HG02588 (cell line): ENCODE results near the gene TM9SF4.
"Not testable (repeated sequence)": the region's sequence is repeated elsewhere in the genome, so short reads cannot be mapped to it uniquely, and the experiment has no call there.

Source experiments
- ATAC-seq: cut with Tn5 transposase; IDR thresholded peaks from one replicate; pipeline ENCODE4 v1.9.1; 2021; ENCODE audit warnings: mild to moderate bottlenecking, moderate library complexity; ENCODE audit not compliant: unreplicated experiment

The TM9SF4 gene

DNA sequence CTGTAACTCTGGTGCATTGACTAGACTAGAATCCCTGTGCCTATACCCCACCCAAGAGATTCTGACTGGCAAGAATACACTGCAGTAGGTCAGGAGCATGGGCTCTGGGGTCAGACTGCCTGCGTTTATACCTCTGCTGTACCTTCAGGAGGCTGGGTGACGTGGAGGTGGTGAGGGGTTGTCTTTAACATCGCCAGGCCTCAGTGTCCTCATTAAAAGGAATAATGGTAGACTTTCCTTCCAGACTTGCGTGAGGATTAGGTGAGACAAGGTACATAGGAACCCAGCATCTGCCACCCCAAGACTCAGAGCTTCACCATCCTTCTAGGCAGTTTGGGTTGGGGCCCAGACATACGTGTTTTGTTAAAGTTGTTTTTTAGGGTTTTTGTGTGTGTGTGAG lies 44.3 kb downstream of the TM9SF4 start:
- no peak for ATAC-seq

GRCh38 chr20:32155017-32155981 lies 45.8 kb downstream of the TM9SF4 start:
- ATAC-seq, result no peak

- ATAC-seq, result no peak
Observed at GRCh38 chr20:32157611-32158010, 48.1 kb downstream of the TM9SF4 start.

DNA sequence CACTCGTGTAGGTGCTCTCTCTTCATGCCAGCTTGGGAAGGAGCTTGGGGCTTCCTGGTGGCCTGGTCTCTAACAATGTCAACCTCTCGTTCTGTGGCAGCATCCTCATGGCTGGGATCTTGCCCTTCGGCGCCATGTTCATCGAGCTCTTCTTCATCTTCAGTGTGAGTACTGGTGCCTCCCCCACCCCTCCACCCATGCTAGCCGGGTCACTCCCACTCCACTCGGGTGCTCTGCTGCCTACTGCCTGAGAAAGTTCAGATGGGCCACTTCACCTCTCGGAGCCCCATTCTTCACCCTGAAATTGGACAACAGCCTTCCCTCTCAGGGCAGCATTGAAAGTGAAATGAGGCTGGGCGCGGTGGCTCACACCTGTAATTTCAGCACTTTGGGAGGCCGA lies 48.8 kb downstream of the TM9SF4 start:
- no peak for ATAC-seq

DNA sequence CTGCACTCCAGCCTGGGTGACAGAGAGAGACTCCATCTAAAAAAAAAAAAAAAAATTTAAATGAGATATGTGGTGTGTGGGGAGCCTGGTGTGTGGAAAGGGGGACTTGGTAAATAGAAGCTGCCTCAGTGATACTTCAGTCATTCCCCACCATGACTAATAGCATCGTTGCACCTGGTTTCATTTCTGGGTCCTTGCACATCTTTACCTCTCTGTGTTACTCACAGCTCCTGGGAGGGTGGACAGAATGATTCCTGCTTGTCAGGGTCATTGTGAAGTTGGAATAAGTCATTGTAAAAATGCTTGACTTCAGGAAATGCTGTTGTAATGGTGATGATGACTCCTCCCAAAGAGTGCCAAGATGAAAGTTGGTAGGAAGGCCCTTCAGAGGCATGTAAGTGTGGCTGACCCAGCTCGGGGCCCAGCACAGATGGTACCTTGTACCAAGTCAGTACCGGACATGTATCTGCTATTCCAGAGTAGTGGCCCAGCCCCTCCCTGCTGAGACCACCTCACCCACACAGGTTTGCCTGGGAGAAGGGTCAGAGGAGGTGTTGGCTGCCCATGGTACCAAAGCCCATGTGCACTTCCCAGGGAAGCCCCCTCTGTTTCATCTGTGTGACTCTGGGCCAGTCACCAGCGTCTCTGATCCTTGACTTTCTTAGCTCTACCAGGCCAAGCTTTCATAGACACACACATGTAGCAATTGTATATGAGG lies 49.6 kb downstream of the TM9SF4 start:
- no peak for ATAC-seq

GRCh38 chr20:32159766-32160221 lies 50.3 kb downstream of the TM9SF4 start:
- ATAC-seq, result no peak

GRCh38 chr20:32160341-32160740 lies 50.8 kb downstream of the TM9SF4 start:
- ATAC-seq, result no peak

DNA sequence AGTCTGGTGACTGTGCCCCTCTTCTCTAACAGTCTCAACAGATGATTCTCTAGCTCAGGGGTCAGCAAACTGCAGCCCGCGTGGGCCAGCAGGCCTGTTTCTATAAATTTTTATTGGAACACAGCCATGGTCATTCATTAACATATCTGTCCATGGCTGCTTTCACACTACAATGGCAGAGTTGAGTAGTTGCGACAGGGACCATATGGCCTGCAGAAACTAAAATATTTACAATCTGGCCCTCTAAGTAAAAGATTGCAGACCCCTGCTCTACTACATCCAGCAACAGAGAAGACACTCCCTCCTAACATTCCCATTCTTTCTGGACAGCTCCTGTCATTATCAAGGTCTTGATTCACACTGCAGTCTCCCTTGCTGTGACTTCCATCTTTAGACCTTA lies 52.8 kb downstream of the TM9SF4 start:
- no peak for ATAC-seq

- no peak for ATAC-seq
Observed at GRCh38 chr20:32163951-32164350, 54.4 kb downstream of the TM9SF4 start.

- no peak for ATAC-seq
Observed at GRCh38 chr20:32164984-32165735, 55.6 kb downstream of the TM9SF4 start.

DNA sequence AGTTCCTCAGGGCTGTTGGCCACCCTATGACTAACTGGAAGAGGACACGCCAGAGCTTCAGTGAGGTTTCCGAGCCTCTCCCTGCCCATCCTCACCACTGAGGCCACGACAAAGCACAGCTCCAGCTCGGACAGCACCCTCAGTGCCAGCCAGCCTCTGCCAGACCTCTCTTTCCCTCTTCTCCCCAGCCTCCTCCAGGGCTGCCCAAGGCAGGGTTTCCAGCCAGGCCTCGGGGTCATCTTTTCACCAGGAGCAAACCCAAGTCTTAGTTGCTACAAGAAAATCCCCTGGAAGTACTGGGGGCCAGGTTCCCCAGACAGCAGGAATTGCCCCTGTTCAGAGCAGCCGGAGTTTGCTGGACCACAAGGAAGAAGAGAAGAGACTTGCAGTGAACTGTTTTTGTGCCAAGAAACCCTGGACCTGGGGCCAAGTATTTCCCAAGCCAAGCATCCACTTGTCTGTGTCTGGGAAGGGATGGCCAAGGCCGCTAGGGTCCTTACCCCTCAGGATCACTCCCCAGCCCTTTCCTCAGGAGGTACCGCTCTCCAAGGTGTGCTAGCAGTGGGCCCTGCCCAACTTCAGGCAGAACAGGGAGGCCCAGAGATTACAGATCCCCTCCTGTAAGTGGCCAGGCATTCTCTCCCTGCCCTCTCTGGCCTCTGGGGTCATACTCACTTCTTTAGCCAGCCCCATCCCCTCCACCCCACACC lies 56.5 kb downstream of the TM9SF4 start:
- ATAC-seq, result no peak

DNA sequence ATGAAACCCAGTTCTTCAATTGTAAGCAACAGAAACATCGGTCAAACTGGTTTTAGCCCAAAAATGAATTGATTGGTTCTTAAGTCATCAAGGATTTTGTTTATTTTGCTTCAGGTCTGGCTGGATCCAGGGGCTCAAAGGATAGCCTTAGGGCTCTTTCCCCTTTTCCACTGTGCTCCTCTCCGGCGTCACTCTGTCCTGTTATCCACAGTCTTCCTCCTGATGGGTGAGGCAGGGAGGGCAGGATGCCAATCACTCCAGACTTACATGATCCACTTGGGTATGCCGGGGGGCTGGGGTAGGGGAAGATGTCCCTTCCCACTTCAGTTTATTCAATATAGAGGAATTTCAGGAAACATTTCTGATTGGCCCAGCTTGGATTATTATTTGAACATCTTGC lies 58.0 kb downstream of the TM9SF4 start:
- no peak for ATAC-seq

GRCh38 chr20:32168184-32168910 lies 58.8 kb downstream of the TM9SF4 start:
- no peak for ATAC-seq

GRCh38 chr20:32177696-32178095 lies 68.2 kb downstream of the TM9SF4 start:
- not testable (repeated sequence) for ATAC-seq

DNA sequence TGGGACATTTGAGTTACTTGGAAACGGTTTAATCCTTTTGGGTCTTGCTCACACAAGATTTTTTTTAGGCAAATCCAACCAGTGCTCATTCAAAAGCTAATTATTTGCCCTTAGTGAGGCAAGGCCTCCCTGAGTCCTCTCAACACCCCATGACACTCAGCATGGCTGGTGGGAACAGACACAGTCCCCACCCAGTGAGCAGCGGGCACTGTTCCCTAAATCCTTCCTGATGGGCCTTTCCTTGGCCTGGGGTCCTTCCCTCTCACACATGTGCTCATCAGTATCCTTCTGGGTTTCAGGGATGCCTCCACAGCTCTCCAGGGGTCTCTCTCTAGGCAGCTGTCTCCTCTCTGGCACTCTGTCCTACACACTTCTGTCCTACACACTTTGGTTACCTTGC lies 70.0 kb downstream of the TM9SF4 start:
- no peak for ATAC-seq

- no peak for ATAC-seq
Observed at GRCh38 chr20:32179934-32180333, 70.4 kb downstream of the TM9SF4 start.

GRCh38 chr20:32181606-32182005 lies 72.1 kb downstream of the TM9SF4 start:
- no peak for ATAC-seq

GRCh38 chr20:32183947-32184635 lies 74.6 kb downstream of the TM9SF4 start:
- no peak for ATAC-seq

GRCh38 chr20:32184961-32185603 lies 75.6 kb downstream of the TM9SF4 start:
- no peak for ATAC-seq
